GM21528 (cell line): ENCODE data around the gene ISCU.
A peak's percentile ranks its signal among the peaks of the same experiment; 100 is the strongest.
"Not testable (repeated sequence)": the region's sequence is repeated elsewhere in the genome, so short reads cannot be mapped to it uniquely, and the experiment has no call there.

Source experiments
- ATAC-seq: cut with Tn5 transposase; IDR thresholded peaks from one replicate; pipeline ENCODE4 v1.9.1; 2021; ENCODE audit warnings: mild to moderate bottlenecking, moderate library complexity; ENCODE audit not compliant: unreplicated experiment, low FRiP score

Gene ISCU

DNA sequence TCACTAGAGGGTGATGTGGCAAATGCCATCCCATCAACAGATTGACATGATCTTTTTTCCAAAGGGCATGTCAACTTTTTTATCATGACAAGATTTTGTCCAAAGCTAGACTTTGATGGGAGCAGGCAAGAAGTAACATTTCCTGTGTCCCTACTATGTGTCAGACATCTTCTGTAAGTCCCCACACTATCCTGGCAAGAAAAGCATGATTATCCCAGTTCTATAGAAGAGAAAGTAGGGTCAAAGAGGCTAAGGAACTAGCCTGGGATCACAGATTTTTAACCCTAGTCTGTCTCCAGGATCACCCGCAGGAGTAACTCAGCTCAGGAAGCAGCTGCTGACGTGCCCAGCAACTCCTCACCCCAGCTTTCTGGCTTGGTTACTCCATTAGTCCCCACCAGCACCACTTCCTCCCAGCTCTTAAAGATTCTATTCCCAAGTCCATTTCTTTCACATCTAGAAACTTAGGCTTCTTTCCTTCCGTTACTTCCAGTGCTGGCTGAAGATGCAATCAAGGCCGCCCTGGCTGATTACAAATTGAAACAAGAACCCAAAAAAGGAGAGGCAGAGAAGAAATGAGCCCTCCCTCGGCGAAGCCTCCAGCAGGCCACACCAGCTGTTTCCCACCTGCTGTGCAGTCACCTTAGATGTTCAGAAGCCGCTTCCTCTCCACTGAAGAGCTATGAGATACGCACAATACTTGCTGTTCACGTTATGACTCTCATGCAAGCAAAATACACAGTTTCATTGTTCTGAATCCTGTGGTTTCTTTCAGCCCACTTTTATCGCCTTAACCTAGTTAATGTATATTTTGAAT lies 6.2 kb downstream of the ISCU start:
- peak; percentile 68 for ATAC-seq

DNA sequence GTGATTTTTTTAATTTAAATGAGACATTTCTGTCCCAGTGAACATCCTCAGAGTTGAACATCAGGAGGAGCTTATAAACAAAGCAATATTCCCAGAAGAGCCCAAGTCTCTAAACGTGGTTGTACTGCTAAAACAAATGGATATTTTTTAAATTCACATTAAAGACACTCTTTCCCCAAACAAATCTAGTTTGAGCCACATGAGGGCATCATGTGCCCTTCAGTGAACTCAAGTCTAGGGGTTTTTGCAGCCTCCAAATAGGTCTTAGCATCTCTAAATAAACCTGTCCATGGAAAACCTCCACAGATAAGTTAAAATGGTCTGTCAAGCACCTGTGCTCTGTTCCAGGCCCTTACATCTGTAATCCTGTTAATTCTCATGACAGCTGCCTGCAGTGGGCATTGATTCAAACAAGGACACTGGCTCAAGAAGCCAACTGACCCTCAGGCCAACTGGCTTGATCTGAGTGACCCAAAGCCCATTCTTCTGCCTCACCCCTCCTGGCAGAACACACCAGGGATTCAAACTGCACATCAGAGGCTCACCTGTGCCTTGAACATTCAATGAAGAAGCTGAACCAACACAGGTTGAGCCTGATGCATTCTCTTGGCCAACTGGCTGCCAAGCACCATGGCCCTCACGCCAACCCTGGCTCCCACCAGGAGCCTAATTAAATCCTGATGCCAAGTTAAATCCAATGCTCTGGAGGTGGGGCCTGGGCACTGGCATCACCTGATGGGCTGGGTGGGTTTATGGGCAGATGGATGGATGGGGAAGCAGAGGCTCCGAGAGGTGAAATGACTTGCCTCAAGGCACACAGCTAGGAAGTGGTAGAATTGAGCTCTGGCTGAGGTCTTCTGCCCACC lies 8.6 kb downstream of the ISCU start:
- ATAC-seq, result no peak

DNA sequence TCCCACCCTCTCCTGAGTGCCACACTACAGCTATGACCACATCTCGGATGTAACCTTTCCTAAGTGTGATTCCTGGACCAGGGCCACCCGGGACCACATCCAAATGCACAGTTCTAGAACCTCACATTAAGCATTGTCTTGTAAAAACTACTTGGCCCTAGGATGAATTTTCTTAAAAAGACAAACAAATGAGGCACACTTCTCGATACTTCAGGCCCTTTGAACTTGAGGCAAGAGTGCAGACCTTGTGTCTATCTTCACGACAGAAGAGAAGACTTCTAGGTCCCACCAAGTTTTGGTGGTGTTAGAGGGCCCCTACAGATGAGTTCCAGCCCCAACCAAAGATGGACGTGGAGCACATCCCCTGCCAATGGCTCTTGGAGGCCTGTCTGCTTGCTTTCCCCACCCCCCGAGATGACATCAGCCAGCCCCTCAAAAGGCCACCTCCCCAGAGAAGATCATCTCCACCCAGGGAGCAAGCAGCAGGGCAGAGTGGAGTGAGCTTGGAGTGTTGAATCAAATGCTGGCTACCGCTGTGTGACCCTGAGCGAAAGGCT lies 9.3 kb downstream of the ISCU start:
- ATAC-seq, result no peak

- ATAC-seq, result no peak
Observed at GRCh38 chr12:108572166-108572790, 9.9 kb downstream of the ISCU start.

- ATAC-seq, result no peak
Observed at GRCh38 chr12:108573317-108573716, 10.9 kb downstream of the ISCU start.

- not testable (repeated sequence) for ATAC-seq
Observed at GRCh38 chr12:108574276-108574675, 11.9 kb downstream of the ISCU start.

DNA sequence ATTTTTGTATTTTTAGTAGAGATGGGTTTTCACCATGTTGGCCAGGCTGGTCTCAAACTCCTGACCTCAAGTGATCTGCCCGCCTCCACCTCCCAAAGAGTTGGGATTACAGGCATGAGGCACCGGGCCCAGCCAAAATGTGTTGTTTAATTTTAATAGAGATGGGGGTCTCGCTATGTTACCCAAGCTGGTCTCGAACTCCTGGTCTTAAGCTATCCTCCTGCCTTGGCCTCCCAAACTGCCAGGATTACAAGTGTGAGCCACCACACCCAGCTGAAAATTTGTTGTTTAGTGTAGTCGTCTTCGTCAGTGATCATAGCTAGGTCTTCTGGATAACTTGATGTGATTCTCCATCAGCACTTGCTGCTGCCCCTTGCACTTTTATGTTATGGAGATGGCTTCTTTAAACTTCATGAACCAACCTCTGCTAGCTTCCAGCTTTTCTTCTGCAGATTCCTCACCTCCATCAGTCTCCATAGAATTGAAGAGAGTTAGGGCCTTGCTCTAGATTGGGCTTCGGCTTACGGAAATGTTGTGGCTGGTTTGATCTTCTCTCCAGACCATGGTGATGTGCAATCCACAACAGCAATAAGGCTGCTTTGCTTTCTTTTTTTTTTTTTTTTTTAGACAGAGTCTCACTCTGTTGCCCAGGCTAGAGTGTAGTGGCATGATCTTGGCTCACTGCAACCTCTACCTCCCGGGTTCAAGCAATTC lies 13.0 kb downstream of the ISCU start:
- no peak for ATAC-seq

DNA sequence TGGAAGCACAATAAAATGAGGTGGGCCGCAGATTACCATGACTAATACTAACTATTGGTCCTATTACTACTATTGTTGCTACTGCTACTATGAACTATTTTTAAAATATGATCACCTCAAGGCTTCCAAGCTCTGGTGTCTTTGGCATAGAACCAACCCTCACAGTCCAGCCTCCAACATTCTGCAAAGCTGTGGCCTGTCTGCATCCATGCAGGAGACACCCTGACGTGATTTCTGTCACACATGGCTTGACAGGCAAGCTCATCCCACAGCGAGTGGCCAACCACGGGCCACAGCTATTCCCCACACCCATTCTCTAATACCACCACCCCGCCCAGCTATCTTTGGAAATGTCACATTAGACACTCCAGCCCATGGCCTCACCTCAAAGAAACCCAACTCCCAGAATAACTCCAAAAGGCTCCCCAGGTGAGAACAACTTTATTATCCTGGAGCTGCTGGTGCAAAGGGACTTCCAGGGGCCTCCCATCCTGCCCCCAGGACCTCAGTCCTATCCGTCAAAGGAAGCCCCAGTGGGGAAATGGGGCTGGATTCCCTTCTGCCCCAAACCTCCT lies 14.4 kb downstream of the ISCU start:
- ATAC-seq, result no peak

- no peak for ATAC-seq
Observed at GRCh38 chr12:108577458-108577857, 15.1 kb downstream of the ISCU start.

- no peak for ATAC-seq
Observed at GRCh38 chr12:108578264-108578663, 15.9 kb downstream of the ISCU start.

- ATAC-seq, result no peak
Observed at GRCh38 chr12:108578813-108579212, 16.4 kb downstream of the ISCU start.

GRCh38 chr12:108580531-108580930 lies 18.1 kb downstream of the ISCU start:
- no peak for ATAC-seq

- no peak for ATAC-seq
Observed at GRCh38 chr12:108581311-108582227, 19.2 kb downstream of the ISCU start.

GRCh38 chr12:108582509-108582908 lies 20.1 kb downstream of the ISCU start:
- no peak for ATAC-seq

GRCh38 chr12:108582978-108583770 lies 20.8 kb downstream of the ISCU start:
- ATAC-seq, result no peak

DNA sequence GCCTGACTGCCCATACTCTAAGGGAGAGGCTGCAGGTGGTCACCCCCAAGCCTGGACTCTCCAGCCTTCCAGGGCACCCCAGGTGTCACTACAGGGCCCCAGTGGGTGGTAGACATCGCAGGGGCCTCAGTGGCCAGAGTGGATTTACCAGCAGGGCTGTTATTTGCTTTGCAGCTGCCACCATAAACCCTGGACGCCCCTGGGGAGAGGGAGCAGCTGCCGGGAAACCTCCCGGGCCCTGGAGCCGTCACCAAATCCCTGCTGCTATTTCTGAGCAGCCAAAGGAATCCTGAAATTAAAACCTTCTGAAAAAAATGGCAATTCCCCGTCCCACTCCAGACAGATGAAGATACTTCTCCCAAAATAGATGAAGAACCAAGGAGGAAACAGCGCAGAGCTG lies 21.6 kb downstream of the ISCU start:
- no peak for ATAC-seq

- ATAC-seq, result no peak
Observed at GRCh38 chr12:108584456-108585065, 22.2 kb downstream of the ISCU start.

- ATAC-seq, result no peak
Observed at GRCh38 chr12:108585864-108586263, 23.5 kb downstream of the ISCU start.
